HG02970 (cell line): ENCODE data around the gene YKT6.
A peak's percentile ranks its signal among the peaks of the same experiment; 100 is the strongest.

Experiments
- ATAC-seq: cut with Tn5 transposase; IDR thresholded peaks from one replicate; pipeline ENCODE4 v1.9.1; 2021; ENCODE audit warnings: mild to moderate bottlenecking, moderate library complexity, moderate number of reproducible peaks; ENCODE audit not compliant: unreplicated experiment, low FRiP score

The YKT6 gene

GRCh38 chr7:44200699-44201461 is at the start of gene YKT6:
TSS of gene YKT6 (plus strand) at chr7:44200978. CDS start at chr7:44201136, 158 bp downstream.
- peak; percentile 97 for ATAC-seq

GRCh38 chr7:44151956-44152355 is 48.8 kb upstream of the YKT6 start:
- ATAC-seq = no peak

- no peak for ATAC-seq
Observed at GRCh38 chr7:44152971-44153947, 47.5 kb upstream of the YKT6 start.

GRCh38 chr7:44153948-44154335 is 46.8 kb upstream of the YKT6 start:
- no peak for ATAC-seq

- no peak for ATAC-seq
Observed at GRCh38 chr7:44154703-44155102, 46.1 kb upstream of the YKT6 start.

- no peak for ATAC-seq
Observed at GRCh38 chr7:44155191-44156185, 45.3 kb upstream of the YKT6 start.

- ATAC-seq = no peak
Observed at GRCh38 chr7:44156453-44157010, 44.2 kb upstream of the YKT6 start.

GRCh38 chr7:44157116-44158080 is 43.4 kb upstream of the YKT6 start:
- no peak for ATAC-seq

GRCh38 chr7:44158096-44158872 is 42.5 kb upstream of the YKT6 start:
- ATAC-seq = no peak

- ATAC-seq = no peak
Observed at GRCh38 chr7:44158873-44159631, 41.7 kb upstream of the YKT6 start.

- ATAC-seq = no peak
Observed at GRCh38 chr7:44159824-44160630, 40.8 kb upstream of the YKT6 start.

GRCh38 chr7:44161371-44161770 is 39.4 kb upstream of the YKT6 start:
- ATAC-seq = no peak

- ATAC-seq = no peak
Observed at GRCh38 chr7:44162179-44162578, 38.6 kb upstream of the YKT6 start.

GRCh38 chr7:44162785-44163395 is 37.9 kb upstream of the YKT6 start:
- no peak for ATAC-seq

GRCh38 chr7:44163591-44163990 is 37.2 kb upstream of the YKT6 start:
- ATAC-seq = no peak

- no peak for ATAC-seq
Observed at GRCh38 chr7:44167920-44168319, 32.9 kb upstream of the YKT6 start.
